ENCODE data around the gene GREM2.

GREM2 gene

DNA sequence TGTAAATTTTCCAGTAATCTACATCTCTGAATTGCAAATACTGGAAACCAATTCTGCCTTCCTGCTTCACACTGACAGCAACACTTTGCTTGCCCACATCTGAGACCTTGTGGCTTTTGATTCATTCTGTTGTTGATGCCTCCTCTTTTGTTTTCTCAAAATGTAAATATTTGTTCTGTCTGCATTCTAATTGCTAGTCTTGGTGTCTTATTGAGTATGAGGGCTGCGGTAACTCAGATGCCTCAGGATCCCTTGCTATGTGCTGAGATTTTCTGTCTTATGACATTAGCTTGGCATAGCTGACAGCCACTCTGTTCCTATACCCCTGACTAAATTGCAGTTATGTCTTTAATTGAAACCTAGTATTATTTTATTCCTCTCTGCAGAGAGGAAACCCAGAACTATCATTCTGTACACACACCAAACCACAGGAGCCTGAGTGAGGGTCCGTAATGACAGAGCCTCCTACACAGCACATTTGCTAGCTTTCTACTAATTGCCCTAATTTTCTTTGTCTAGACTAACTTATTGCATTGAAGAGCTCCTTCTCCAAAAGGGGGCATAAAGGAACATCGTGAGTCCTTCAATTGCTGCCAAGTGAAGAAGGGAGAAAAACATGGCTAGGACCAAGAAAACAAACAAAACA lies 72.1 kb downstream of the GREM2 start:
- no peak overlapping the region for H3K4me3 ChIP-seq (ENCODE audit: low read depth, low read length)
- TF ChIP-seq, protein P1, sequence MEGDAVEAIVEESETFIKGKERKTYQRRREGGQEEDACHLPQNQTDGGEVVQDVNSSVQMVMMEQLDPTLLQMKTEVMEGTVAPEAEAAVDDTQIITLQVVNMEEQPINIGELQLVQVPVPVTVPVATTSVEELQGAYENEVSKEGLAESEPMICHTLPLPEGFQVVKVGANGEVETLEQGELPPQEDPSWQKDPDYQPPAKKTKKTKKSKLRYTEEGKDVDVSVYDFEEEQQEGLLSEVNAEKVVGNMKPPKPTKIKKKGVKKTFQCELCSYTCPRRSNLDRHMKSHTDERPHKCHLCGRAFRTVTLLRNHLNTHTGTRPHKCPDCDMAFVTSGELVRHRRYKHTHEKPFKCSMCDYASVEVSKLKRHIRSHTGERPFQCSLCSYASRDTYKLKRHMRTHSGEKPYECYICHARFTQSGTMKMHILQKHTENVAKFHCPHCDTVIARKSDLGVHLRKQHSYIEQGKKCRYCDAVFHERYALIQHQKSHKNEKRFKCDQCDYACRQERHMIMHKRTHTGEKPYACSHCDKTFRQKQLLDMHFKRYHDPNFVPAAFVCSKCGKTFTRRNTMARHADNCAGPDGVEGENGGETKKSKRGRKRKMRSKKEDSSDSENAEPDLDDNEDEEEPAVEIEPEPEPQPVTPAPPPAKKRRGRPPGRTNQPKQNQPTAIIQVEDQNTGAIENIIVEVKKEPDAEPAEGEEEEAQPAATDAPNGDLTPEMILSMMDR (IDR thresholded peaks at IDR 0.05; ENCODE audit: borderline replicate concordance, insufficient read depth, low read depth, low read length) = no peak

GRCh38 chr1:240538776-240539430 lies 73.1 kb downstream of the GREM2 start:
- TF ChIP-seq, protein P1 (IDR thresholded peaks at IDR 0.05; ENCODE audit: borderline replicate concordance, insufficient read depth, low read depth, low read length) = no peak
- H3K4me3 ChIP-seq (ENCODE audit: low read depth, low read length) = no peak overlapping the region

GRCh38 chr1:240533154-240533780 lies 78.7 kb downstream of the GREM2 start:
- no peak overlapping the region for H3K4me3 ChIP-seq (ENCODE audit: low read depth, low read length)
- TF ChIP-seq, protein P1 (IDR thresholded peaks at IDR 0.05; ENCODE audit: borderline replicate concordance, insufficient read depth, low read depth, low read length) = no peak

GRCh38 chr1:240528591-240528990 lies 83.4 kb downstream of the GREM2 start:
- TF ChIP-seq, protein P1 (IDR thresholded peaks at IDR 0.05; ENCODE audit: borderline replicate concordance, insufficient read depth, low read depth, low read length) = no peak
- no peak overlapping the region for H3K4me3 ChIP-seq (ENCODE audit: low read depth, low read length)

- TF ChIP-seq, protein P1 (IDR thresholded peaks at IDR 0.05; ENCODE audit: borderline replicate concordance, insufficient read depth, low read depth, low read length) = no peak
- H3K4me3 ChIP-seq (ENCODE audit: low read depth, low read length) = no peak overlapping the region
Observed at GRCh38 chr1:240527086-240527485, 84.9 kb downstream of the GREM2 start.

DNA sequence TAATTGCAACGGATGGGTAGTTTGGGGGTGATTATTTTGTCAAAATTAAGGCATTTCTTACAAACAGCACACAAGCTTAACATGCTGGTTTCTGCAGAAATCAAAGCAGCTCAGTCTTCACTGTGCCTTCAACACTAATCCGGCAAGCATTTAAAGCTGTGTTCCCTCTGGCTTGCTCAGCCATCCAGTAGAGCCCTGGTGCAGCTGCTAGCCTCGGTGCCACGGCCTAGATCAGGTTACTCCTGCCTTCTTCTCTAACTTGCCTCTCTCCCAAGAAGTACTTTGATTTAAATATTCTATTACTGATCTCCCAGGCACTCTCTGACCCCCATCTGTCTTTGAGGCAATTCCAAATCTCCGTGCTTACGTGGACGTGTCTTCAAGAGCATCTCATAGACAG lies 85.6 kb downstream of the GREM2 start:
- TF ChIP-seq, protein P1 (IDR thresholded peaks at IDR 0.05; ENCODE audit: borderline replicate concordance, insufficient read depth, low read depth, low read length) = no peak
- no peak overlapping the region for H3K4me3 ChIP-seq (ENCODE audit: low read depth, low read length)
